ENCODE measurements around the gene PARL.
"Not testable (repeated sequence)": the region's sequence is repeated elsewhere in the genome, so short reads cannot be mapped to it uniquely, and the experiment has no call there.

The PARL gene

DNA sequence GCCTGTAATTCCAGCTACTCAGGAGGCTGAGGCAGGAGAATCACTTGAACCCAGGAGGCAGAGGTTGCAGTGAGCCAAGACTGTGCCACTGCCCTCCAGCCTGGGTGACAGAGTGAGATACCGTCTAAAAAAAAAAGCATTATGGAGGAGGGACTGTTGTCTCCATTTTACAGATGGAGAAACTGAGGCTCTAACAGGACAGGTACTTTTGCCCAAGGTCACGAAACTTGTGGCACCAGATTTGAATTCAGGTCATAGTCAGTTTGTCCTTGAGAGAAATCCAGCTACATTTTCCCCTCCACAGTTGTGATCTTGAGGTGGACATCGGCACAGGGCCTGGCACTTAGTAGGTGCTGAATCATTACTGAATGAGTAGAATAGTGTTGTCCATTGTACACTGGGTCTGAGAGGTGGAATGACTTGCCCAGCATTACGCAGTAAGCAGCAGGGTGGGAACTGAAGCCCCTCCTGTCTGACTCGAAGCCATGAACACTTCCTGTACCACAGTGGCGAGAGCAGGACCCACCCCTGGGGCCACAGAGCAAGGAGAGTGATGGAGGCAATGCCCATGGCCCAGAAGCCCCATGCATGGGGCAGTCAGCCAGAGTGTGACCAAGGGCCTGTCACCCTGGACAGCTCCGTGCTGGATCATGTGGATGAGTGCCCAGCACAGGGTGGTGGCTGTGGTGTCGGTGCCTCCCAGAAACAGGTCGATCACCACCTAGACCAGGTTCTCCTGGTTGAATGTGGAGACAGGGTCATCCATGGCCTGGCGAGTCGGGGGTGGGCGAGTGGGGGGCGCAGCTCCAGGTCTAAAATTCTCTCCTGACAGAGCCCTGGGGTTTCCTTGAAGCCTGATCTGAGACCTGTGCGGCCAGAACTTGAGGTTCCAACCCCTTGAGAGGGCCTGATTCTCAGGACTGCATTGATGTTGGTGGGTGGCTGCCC is 20.4 kb upstream of the PARL start:
- no peak for DNase-seq (ENCODE audit: low read depth in 2 of 2)

DNA sequence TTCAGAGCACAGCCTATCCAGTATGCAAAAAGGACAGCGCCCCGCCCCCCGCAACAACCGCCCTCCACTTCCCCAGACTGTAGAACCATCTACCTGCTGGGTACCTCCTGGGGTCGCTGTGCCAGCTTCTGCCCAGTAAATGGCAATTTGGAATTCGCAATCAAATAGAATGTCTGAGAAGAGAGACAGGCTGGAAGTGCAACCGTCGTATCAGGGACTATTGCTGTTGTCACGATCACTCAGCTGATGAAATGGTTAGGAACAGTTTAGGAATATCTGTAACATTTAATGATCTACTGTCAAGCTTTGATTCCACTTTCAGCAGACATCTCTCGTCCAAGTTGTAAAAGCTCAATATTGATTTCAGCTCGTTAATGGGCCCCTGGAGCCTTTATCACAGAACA is 13.3 kb upstream of the PARL start:
- no peak for DNase-seq (ENCODE audit: low read depth in 2 of 2)

DNA sequence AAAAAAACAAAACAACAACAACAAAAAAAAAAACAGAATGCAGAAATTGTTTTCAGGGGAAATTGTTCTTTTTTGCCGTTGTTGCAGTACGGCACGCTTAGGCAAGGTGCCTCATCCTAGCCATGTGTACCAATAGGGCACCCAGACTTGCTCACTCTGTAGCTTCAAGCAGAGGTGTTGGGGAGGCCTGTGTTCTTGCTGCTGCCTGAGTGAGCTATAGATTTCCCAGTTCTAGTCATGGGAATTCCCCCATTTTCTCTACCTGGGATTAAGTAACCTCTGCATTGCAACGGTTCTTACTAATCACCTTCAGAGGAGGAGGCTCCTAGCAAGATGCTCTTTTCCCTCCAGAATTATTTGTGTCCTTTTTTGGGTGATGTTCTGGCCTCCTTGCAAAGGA is 12.9 kb upstream of the PARL start:
- DNase-seq (ENCODE audit: low read depth in 2 of 2) = no peak

DNA sequence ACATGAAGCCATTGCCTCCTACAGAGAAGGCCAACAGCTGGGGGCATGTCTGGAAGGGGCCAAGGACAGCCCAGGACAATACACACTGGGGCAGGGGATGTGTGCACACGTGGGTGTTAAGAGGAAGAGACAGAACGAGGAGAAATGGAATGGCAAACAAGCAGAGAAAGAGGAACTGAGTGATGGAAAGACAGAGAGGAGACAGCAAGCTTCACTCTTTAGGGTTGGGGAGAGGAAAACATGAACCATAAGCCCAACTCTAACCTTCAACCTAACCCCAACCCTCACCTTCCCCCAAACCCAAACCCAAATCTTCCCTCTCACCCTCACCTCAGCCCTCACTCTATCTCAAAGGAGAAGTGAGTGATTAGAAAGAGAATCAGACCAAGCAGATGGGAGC is 11.9 kb upstream of the PARL start:
- no peak for DNase-seq (ENCODE audit: low read depth in 2 of 2)

DNA sequence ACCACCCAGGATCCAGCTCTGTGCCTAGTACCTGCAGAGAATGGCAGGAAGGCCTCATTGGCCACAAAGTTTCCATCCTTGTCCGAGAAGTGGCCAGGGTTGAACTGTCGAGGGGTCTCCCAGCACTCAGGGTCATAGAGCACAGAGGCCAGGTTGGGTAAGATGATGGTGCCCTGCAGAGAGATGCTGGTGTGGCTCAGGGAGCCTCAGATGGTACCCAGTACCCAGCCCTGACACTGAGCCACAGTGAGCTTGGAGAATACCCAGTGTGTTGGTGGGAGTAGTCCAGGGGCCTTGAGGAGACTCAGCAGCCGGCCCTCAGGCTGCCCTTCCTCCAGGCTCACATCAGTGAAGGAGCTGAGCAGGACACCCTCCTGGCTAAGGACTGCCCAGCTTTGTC is 11.5 kb upstream of the PARL start:
- DNase-seq (ENCODE audit: low read depth in 2 of 2) = no peak

DNA sequence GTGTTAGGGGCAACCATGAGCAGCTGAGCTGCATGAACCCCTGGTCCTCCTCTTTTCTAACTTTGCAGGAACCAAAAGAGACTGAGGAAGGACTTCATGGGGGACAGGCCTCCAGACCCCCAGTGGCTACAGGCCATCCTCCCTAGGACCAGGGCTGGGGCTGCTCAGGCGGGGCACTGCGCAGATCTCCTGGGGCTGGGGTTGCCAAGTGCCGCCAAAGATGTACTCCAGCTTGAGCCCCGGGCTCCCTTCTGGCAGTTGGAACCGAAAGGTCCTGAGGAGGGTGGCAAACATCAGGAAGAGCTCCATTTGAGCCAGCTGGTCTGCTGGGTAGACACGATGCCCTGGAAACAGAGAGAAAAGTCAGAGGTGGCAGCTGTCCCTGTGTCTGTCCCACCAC is 11.1 kb upstream of the PARL start:
- no peak for DNase-seq (ENCODE audit: low read depth in 2 of 2)

DNA sequence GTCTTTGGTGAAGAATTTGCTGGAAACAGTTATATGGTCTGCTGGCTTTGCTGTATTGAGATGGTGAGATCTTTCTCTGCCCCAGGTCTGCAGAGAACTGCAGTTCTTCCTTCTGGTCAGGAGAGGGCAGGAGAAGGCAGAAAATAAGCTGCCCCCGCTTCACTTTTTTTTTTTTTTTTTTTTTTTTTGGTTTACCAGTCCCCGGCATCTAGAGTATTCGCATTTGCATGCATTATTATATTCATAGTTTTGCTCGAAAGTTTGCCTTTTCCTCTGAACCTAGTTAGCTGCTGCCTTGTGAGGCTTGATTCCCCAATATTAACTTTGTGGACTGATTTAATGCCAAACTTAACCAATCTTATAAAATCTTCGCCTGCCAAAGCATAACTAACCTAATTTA is 10.6 kb upstream of the PARL start:
- DNase-seq (ENCODE audit: low read depth in 2 of 2) = peak in 1 of 2 donors; percentile 9

DNA sequence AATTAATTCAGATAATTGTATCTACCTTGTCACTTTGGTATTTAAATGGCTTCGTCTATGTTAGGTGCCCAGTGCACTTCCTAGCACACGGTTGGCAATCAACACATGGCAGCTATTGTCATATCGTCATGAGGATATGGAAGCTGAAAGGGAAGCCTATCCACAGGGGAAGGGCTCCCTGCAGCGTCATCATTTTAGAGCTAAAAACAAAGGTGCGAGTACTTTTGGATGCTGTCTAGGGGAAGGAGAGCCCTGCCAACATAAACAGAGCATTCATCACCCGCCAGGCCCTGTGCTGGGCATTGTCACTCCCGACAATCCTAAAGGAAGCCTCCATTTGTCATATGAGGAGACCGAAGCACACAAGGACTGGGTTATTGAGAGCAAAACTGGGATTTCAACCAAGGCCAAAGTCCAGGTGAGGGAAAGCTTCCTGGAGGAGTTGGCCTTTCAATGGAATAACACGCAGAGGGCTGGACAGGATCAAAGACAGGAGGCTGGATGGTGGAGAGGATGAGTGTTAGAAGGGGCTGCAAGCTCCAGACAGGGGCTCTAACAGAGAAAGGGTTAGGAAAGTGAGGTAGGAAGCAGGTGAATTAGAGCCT is 8.0 kb upstream of the PARL start:
- no peak for DNase-seq (ENCODE audit: low read depth in 2 of 2)

DNA sequence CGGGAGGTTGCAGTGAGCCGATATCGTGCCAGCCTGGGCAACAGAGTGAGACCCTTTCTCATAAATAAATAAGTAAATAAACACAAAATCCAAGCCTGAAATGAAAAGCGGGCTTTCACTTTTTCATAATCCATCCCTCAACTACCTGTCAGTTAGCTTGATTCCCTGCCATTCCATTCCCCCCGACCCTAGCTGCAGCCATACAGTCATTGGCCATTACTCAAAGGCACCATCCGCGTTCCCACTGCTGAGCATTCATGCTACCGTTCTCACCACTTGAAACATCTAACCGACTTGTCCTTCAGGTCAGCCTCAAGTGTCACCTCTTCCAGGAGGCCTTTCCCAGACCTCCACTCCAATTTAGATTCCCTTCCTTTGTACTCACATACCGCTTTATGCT is 1.1 kb upstream of the PARL start:
- no peak for DNase-seq (ENCODE audit: low read depth in 2 of 2)

DNA sequence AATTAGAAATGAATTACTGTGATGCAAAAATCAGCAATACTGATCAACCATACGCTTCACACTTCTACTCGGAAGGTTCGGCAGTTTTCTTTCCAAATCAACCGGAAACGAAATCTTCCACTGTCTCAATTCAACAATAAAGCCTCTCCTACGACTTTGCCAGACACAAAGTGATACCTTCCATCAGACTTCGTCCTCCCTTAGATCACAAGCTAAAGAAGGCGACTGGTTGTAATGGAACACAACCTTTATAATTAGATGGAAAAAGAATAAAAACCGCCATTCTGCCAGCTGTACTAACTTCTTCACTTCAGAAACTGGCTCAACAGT is 618 bp downstream of the PARL start:
- DNase-seq (ENCODE audit: low read depth in 2 of 2) = no peak

DNA sequence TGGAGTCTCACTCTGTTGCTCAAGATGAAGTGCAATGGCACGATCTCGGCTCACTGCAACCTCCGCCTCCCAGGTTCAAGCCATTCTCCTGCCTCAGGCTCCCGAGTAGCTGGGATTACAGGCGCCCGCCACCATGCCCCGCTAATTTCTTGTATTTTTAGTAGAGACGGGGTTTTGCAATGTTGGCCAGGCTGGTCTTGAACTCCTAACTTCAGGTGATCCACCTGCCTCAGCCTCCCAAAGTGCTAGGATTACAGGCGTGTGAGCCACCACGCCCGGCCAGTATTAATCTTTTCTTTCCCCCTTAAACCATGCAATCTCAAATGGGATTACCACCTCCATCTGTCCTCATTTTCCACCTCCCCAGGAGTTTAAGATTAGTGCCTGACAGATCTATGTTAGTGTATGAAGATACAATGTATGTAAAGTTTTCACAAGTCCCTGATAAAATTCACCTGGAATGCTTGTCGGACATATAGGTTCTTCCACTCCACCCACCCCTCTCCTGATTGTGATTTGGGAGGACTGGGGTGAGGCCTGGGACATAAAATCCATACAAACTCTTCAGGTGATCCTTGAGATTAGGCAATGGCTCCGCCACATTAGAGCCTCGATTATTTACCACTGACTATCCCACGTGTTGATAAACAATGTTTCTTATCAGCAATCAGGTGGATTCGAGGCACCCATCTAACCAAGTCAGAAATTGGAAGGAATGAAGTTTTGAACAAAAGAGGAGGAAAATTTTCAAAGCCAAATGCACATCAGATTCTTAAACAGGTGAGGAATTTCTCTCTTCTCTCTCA is 1.2 kb downstream of the PARL start:
- DNase-seq (ENCODE audit: low read depth in 2 of 2) = no peak

DNA sequence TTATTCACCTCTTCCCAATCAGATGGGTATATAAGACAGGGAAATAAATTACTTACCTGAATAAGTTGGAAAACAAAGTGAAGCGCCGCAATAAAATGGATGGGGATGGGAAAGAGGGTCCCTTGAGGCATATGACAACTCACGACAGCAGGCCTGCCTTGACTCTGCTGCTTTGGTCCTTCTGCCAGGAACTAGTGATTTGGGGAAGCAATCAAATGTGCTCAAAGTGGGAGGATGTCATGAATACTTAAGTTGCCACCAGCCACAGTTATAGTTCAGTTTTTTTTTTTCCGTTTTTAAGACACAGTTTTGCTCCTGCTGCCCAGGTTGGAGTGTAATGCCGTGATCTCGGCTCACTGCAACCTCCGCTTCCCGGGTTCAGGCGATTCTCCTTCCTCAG is 4.6 kb downstream of the PARL start:
- DNase-seq (ENCODE audit: low read depth in 2 of 2) = no peak

DNA sequence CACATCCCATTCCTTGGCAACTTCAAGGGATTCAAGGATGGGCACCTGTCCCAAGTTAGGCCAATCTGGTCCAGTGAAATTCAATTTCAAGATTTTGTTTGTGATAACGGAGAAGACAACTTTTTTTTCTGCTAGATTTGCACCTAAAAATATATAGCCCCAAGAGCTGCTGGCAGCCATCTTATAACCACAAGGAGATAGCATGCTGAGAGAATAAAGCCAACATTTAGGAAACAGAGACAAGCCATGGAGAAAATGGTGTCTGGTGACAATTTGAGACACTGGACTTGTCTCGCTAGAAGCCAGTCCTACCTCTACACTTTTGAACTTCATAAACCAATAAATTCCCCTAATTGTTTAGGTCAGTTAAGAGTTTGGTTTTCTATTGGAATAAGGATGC is 5.4 kb downstream of the PARL start:
- DNase-seq (ENCODE audit: low read depth in 2 of 2) = no peak

DNA sequence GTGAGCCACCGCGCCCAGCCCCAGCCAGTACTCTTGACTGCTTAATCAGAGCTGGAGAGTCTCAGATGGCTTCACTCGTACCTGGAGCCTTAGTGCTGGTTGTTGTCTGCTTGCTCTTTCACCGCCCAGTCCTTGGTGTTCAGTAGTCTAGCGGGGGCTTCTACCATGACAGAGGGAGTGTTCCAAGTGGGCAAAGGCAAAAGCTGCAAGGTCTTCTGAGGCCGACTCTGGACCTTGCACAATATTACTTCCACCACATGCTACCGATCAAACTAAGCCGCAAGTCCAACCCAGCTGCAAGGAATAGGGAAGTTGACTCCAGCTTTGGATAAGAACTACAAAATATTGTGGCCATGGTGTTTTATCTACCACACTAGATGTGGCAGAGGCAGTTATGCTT is 6.6 kb downstream of the PARL start:
- DNase-seq (ENCODE audit: low read depth in 2 of 2) = no peak

DNA sequence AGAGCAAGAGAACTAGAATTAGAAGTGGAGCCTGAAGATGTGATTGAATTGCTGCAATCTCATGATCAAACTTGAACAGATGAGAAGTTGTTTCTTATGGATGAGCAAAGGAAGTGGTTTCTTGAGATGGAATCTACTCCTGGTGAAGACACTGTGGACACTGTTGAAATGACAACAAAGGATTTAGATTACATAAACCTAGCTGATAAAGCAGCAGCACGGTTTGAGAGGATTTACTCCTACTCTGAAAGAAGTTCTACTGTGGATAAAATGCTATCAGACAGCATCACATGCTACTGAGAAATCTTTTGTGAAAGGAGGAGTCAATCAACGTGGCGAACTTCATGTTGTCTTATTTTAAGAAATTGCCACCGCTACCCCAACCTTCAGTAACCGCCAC is 7.5 kb downstream of the PARL start:
- not testable (repeated sequence) for DNase-seq (ENCODE audit: low read depth in 2 of 2)

DNA sequence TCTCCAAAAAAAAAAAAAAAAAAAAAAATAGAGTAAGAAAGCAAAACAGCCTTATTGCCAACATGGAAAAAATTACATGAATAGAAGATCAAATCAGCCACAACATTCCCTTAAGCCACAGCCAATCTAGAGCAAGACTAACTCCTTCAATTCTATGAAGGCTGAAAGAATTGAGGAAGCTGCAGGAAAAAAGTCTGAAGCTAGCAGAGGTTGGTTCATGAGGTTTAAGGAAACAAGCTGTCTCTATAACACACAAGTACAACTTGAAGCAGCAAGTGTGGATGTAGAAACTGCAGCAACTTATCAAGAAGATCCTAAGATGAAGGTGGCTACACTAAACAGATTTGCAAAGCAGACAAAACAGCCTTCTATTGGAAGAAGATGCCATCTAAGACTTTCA is 9.3 kb downstream of the PARL start:
- DNase-seq (ENCODE audit: low read depth in 2 of 2) = no peak

DNA sequence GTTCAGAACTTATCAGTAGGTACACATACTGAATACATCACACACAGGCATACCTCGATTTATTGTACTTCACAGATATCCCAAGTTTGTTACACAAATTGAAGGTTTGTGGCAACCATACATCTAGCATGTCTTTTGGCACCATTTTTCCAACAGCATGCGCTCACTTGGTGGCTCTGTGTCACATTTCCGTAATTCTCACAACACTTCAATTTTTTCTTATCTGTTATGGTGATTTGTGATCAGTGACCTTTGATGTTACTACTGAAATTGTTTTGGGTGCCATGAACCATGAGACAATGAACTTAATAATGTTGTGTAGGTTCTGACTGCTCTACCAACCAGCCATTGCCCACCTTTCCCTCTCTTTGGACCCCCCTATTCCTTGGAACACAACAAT is 10.8 kb downstream of the PARL start:
- no peak for DNase-seq (ENCODE audit: low read depth in 2 of 2)

DNA sequence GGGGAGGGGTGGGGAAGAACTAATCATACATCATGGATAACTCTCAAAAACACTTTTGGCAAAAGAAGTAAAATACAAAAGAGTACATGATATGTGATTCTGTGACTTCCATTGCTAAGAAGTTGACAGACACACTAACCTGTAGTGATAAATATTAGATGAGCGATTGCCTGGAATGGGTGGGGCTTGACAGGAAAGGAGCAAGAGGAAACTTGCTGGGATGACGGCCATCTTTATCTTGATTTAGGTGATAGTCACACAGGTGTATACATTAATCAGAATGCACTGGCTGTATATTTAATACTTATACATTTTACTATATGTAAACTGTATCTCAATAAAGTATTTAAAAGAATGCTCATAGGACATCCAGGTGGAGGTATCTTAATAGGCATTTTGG is 13.1 kb downstream of the PARL start:
- no peak for DNase-seq (ENCODE audit: low read depth in 2 of 2)

DNA sequence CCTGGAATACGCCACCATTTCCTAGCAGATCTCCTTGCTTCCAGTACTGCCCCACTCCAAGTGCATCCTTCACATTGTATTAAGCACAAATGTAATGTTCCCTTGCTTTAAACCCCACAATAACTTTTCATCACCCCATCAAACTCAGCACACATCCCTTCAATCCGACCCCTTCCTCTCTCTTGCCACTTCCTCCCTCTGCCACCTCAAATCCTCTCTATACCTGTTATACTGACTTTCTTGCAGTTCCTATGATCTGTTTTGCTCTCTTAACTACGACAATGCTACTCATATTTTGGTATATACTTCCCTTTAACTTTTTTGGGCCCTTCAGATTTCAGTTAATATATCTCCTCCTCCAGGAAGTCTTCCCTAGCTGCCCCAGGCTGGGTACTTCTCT is 14.1 kb downstream of the PARL start:
- DNase-seq (ENCODE audit: low read depth in 2 of 2) = no peak

DNA sequence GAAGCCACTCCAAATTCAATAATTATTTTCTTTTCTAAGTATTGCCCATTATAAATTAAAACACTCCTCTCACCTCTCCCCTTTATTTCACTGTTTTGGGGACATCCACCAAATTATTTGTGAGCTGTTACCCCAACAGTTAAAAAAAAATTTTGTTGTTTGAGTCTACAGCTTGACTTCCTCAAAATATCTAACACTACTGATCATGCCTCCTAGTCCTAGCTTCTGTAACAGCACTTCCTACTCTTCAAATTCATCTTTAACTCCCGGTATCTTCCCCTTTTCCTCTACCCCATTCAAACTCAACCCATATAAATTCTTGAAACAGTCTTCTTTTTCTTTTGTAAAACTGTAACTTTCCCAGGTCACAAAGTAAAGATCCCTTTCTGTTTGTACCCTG is 15.9 kb downstream of the PARL start:
- DNase-seq (ENCODE audit: low read depth in 2 of 2) = no peak

DNA sequence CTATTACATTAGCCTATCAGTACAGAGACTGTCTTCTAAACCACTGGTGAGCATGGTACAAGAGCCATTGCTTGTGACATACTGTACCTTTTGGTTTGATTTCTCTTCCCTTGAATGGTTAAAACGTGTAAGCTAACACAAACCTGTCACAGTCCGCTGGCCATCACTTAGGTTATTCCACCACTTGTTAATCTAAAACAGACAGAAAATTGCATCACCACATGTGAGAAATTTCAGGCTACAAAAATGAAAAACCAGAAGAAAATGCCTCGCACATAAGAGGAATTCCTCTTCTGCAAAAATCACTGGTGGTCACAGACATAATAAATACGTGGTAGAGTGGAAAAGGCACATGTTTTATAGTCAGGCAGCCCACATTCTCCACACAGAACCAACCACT is 22.1 kb downstream of the PARL start:
- DNase-seq (ENCODE audit: low read depth in 2 of 2) = no peak

DNA sequence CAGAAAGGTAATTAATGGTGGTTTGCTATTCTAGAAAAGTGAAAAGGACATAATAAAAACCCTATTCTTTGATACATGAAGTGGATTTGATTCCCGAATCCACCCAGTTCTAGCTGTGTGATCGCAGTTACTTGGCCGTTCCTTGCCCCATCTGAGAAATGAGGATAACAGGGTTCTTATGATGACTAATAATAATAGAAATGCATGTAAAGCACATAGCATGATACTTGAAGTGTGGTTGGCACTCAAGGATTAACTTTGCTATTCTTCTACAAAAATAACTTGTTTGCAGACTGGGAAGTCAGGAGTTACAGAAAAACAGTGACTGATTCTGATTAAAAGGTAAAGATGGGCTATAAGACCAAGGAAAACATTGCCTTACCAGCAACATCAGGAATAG is 26.8 kb downstream of the PARL start:
- no peak for DNase-seq (ENCODE audit: low read depth in 2 of 2)

Measured in stimulated activated CD8-positive, alpha-beta memory T cell treated with anti-CD3 and anti-CD28 coated beads, Interleukin-2, amount 100 ng/mL, for 1 hour (primary cell).